Nephron (organoid): ENCODE results near the gene TXLNB.

ENCODE experiments used
- H3K27ac Mint-ChIP-seq, 3 experiments: 2 replicates each; pipeline ENCODE4 v1.8.0; 2020; ENCODE audit warnings: mixed read lengths in 3 of 3, mild to moderate bottlenecking in 2 of 3, moderate library complexity in 1 of 3
- H3K27me3 Mint-ChIP-seq: 2 replicates; pipeline ENCODE4 v1.8.0; 2021; ENCODE audit warnings: low read depth, mild to moderate bottlenecking, moderate library complexity, mixed read lengths
- H3K36me3 Mint-ChIP-seq: 2 replicates; pipeline ENCODE4 v1.8.0; 2020; ENCODE audit warnings: low read depth, mixed read lengths
- H3K4me1 Mint-ChIP-seq: 2 replicates; pipeline ENCODE4 v1.8.0; 2020; ENCODE audit warnings: mixed read lengths
- H3K4me3 Mint-ChIP-seq, 3 experiments: 2 replicates each; pipeline ENCODE4 v1.8.0; 2020; ENCODE audit warnings: mild to moderate bottlenecking in 3 of 3, mixed read lengths in 3 of 3, moderate library complexity in 2 of 3
- H3K9me3 Mint-ChIP-seq: 2 replicates; pipeline ENCODE4 v1.8.0; 2020; ENCODE audit warnings: mixed read lengths
- CTCF ChIP-seq, 3 experiments: fragments of 200-600 bp; sonication (generic); IDR thresholded peaks; one replicate each; pipeline ENCODE4 v1.5.0; 2021; ENCODE audit warnings: antibody characterized with exemption in 3 of 3; ENCODE audit not compliant: unreplicated experiment in 3 of 3

TXLNB gene

DNA sequence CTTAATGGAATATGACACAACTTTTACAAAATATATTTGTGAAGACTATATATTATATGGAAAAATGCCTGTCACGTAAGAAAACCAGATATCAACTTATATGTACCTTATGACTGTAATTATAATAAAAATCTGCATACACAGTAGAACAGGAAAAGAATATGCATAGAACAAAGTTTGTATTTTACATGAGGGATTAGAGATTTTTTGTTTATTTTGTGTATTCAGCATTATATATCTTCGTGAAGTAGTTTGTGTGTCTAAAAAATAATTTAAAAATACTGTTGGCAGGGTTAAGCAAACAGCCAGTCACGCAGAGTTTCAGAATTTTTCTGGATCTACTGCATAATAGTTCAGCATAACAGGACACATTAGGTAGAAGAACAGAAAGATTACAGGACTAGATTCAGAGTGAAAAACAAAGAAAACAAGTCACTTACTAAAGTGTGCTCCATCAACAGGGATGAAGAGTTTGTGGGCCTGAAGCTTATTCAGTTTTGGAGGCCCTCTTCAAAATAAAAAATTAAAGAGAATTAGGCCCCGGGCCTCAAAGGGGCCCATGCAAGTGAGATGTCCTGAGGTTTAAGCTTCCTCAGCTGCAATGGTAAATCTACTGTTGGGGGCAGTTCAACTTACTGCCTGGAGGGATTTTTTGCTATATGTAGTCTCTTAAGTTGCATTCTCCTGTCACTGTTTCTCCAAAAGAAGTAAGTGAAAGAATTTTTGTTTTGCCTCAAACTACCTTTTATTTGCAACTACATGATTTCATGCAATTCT lies 16.3 kb downstream of the TXLNB start:
- TF ChIP-seq CTCF (IDR thresholded peaks at IDR 0.05; ENCODE audit: unreplicated experiment in 3 of 3), result no peak
- Mint-ChIP-seq H3K27me3 (no peaks in the 10 kb centered on the region), H3K36me3 (no peaks in the 10 kb centered on the region), H3K4me3 (no peak overlapping the region), H3K9me3 (no peaks in the 10 kb centered on the region), H3K4me1 (peaks cover 9% of the 10 kb centered on the region), H3K27ac (no peak overlapping the region)

- Mint-ChIP-seq H3K4me1 (peaks cover 5% of the 10 kb centered on the region), H3K9me3 (no peaks in the 10 kb centered on the region), H3K36me3 (no peaks in the 10 kb centered on the region), H3K27me3 (no peaks in the 10 kb centered on the region), H3K27ac (no peak overlapping the region), H3K4me3 (no peak overlapping the region)
- TF ChIP-seq CTCF (IDR thresholded peaks at IDR 0.05; ENCODE audit: unreplicated experiment in 3 of 3), result no peak
These were observed 20.7 kb downstream of the TXLNB start for GRCh38 chr6:139271056-139271455.

DNA sequence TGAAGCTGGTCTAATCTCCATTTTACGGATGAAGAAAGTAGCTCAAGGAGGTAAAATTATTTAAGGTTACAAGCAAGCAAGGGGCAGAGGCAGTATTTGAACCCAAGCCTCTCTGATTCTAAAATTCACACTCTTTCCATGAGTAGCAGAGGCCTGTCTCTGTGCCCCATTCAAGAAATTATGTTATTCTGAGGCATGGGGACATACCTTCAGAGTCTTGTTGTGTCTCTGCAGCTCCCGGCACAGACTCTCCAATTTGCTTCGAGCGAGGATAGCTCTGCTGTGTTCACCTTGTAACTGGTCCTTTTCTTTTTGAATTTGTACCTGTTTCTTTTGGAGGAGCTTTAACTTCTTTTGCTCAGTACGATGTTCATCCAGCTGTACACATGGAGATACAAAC lies 21.5 kb downstream of the TXLNB start:
- TF ChIP-seq CTCF (IDR thresholded peaks at IDR 0.05; ENCODE audit: unreplicated experiment in 3 of 3), result no peak
- peaks cover 5% of the 10 kb centered on the region for H3K4me1 Mint-ChIP-seq
- no peak overlapping the region for H3K4me3 Mint-ChIP-seq

DNA sequence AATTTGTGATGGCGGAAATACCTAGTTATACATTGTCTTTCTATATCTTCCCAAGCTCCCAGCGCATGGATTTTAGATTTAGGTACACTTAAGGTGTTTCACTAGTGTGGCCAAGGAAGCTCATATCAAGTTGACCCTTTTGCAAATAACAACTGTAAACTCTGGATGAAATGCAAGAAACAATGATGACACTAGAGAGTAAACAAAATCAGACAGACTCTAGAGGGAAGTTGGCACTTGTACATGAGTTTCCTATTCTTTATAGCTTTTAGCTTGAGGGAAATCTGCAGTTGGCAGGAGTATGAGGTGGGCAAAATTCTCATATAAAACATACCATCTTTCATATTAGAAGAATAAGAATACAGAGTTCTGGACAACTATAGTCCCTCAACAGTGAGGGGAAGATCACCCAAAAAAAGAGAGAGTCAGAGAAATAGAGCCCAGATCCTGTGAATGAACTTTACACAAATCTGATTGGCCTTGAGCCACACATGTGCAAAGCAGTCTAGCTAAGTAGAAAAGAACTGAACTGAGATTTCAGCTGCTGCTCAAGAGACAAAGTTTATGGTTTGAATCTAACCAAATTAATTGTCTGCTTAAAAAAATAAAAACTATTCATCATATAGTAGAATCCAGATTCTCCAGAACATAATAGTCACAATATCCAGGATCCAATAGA lies 26.1 kb downstream of the TXLNB start:
- TF ChIP-seq CTCF (IDR thresholded peaks at IDR 0.05; ENCODE audit: unreplicated experiment in 3 of 3), result no peak
- Mint-ChIP-seq H3K36me3 (no peaks in the 10 kb centered on the region), H3K9me3 (no peaks in the 10 kb centered on the region), H3K4me3 (no peak overlapping the region), H3K4me1 (peaks cover 14% of the 10 kb centered on the region), H3K27ac (no peak overlapping the region), H3K27me3 (no peaks in the 10 kb centered on the region)

More for the DNA sequence above, 21.5 kb downstream of the TXLNB start:
- Mint-ChIP-seq H3K9me3 (no peaks in the 10 kb centered on the region), H3K27me3 (no peaks in the 10 kb centered on the region), H3K27ac (no peak overlapping the region), H3K36me3 (no peaks in the 10 kb centered on the region)

DNA sequence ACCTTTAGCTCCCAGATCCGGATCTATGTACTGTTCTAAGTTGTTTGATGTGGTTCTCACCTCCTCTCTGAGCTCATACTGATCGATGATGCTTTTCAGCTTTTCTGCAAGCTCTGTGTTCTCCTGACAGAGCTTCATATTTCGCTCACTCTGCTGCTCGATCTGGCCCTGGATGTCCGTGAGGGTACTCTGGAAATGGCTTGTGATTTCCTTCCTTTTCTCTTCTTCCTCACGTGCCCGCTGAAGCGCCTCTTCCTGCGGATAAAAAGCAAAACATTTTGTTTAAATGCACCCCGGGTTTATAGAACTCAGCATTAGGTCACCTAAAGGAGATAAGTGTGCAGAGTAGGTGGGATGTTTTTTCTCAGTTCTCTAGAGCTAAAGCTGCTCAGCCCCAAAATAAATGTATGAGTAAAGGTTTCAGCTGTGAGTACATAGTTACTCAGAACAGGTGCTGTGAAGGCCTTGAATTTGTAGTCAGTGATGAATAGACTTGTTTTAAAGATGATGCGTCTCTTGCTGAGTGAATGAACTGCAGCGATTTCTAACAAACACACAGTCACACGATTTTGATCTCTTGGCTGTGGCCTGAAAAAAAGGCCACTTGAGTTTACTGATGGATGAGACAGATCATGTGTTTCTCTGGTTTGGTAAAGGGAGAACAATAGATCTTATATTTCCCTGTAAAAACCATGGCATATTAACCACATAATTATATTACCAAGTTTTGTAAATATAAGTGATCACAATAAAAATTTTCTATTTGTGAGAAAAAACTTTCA lies 29.1 kb downstream of the TXLNB start:
- Mint-ChIP-seq H3K4me3 (no peak overlapping the region), H3K4me1 (peaks cover 23% of the 10 kb centered on the region), H3K9me3 (no peaks in the 10 kb centered on the region), H3K36me3 (no peaks in the 10 kb centered on the region), H3K27ac (peak overlapping the region in 1 of 3 experiments; percentile 45), H3K27me3 (no peaks in the 10 kb centered on the region)
- no peak for TF ChIP-seq CTCF (IDR thresholded peaks at IDR 0.05; ENCODE audit: unreplicated experiment in 3 of 3)
